Measurements from ENCODE around the gene STAG2.

Gene STAG2

DNA sequence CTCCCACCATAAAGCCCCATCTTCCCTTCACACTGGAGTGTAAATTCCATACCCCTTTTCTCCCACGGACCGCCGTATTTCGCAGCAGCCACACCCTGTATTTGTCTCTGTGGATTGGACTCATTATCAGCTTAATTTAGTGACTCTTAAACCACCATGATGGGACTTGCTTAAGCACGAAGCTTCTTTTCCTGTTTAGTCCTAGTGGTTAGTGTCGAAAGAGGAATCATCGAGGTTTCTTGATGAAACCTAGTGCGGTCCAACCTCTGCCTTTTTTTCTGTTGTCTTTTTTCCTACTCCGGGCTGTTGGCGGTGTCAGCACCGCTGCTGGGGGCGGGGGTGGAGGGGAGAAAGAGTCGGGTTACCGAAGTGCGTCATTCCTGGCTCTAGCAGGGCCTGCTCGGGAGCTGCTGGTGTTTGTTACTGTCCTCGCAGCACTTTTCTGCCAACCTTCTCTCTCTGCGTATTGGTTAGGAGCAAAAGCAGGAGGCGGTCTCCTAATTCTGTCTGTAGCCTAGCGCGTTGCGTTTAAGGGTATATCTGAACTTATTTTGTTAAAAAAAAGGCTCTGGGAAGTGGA, 1.4 kb downstream of the STAG2 start (continued):
- TF ChIP-seq, protein P1, sequence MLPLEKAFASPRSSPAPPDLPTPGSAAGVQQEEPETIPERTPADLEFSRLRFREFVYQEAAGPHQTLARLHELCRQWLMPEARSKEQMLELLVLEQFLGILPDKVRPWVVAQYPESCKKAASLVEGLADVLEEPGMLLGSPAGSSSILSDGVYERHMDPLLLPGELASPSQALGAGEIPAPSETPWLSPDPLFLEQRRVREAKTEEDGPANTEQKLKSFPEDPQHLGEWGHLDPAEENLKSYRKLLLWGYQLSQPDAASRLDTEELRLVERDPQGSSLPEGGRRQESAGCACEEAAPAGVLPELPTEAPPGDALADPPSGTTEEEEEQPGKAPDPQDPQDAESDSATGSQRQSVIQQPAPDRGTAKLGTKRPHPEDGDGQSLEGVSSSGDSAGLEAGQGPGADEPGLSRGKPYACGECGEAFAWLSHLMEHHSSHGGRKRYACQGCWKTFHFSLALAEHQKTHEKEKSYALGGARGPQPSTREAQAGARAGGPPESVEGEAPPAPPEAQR (tag by site-specific recombination; IDR thresholded peaks at IDR 0.05) = no peak
- TF ChIP-seq ZIC2 (tag by site-specific recombination; IDR thresholded peaks at IDR 0.05) (no peak), ZXDB (tag by site-specific recombination; IDR thresholded peaks at IDR 0.05) (peak; percentile 52), KLF10 (tag by site-specific recombination; IDR thresholded peaks at IDR 0.05) (peak; percentile 61), TSHZ1 (tag by site-specific recombination; IDR thresholded peaks at IDR 0.05; ENCODE audit: borderline replicate concordance) (no peak), EGR2 (tag by site-specific recombination; IDR thresholded peaks at IDR 0.05; ENCODE audit: low read depth) (peak; percentile 69), SP2 (tag by site-specific recombination; IDR thresholded peaks at IDR 0.05) (peak; percentile 71), ZNF624 (tag by site-specific recombination; IDR thresholded peaks at IDR 0.05) (no peak), ZNF132 (tag by site-specific recombination; IDR thresholded peaks at IDR 0.05; ENCODE audit: borderline replicate concordance) (no peak), ZNF600 (tag by site-specific recombination; IDR thresholded peaks at IDR 0.05) (peak; percentile 99)

DNA sequence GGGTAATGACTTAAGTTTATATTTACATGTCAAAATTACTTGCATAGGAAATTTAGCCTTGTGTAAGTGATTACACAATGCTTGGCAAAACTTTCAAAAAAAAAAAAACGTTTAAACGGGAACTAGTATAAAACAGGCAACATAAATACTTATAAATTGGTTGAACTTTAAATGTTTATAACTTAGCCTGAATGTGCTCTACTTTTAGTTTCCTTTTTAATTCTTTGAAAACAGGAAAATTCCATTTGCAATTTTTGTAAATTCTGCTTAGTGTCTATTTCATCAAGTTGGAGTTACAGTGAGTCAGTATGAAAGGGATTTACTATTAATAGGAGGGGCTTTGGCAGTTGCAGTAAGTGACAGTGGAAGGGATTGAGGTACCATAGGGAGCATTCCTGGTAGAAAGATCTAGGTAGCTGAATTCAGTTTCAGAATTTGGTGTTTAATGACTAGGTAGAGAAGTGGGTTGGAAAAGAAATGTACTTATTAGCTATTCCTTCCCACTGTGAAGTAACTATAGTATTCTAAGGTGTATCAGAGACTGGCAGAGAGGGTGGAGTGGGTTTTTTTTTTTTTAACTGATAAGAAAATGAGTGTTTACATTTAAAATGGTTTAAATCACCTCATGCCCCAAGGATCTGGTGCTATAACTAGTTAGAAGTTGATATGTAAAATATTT, 2.8 kb downstream of the STAG2 start:
- Histone ChIP-seq H3K9me3 (ENCODE audit: control insufficient read depth, insufficient read depth, low read depth, low read length) (no peaks in the 10 kb centered on the region), H3K4me3 (ENCODE audit: low read depth, low read length) (peak overlapping the region; percentile 35; the same call in 1 of the 2 replicates), H3K27ac (ENCODE audit: extremely low read depth, low read depth, low read length) (no peak overlapping the region; the same call in 1 of the 2 replicates), H3K36me3 (ENCODE audit: control insufficient read depth in 2 of 2, insufficient read depth in 1 of 2, low read length in 2 of 2) (no peaks in the 10 kb centered on the region; a peak in 1 of 3 replicates), H3K4me1 (ENCODE audit: control insufficient read depth, insufficient read depth, low read length) (no peaks in the 10 kb centered on the region; the same call in 1 of the 2 replicates)
- POLR2A ChIA-PET = no interaction called here
- CTCF ChIA-PET = interaction anchor here (1.2 kb wide), 1 partner anchor 12 kb away, joined by 4 read pairs; no protein-coding TSS in a partner anchor
- TF ChIP-seq SP7 (tag by site-specific recombination; IDR thresholded peaks at IDR 0.05) = peak; percentile 73
- peak; percentile 42; the same call in 1 of the 2 replicates for TF ChIP-seq EGR2 (tag by site-specific recombination; IDR thresholded peaks at IDR 0.05; ENCODE audit: low read depth)
- TF ChIP-seq SALL2 (tag by site-specific recombination; IDR thresholded peaks at IDR 0.05; ENCODE audit: borderline replicate concordance) = no peak
- 0 out of 2 replicates have a peak, but pooled peaks have one; percentile 55 for TF ChIP-seq PRDM6 (tag by site-specific recombination; IDR thresholded peaks at IDR 0.05)

- ChIA-PET CTCF (interaction anchor here (1.7 kb wide), 1 partner anchor 11 kb away, joined by 9 read pairs; no protein-coding TSS in a partner anchor), POLR2A (no interaction called here)
- Histone ChIP-seq H3K9me3 (ENCODE audit: control insufficient read depth, insufficient read depth, low read depth, low read length) (no peaks in the 10 kb centered on the region), H3K27ac (ENCODE audit: extremely low read depth, low read depth, low read length) (no peak overlapping the region), H3K4me3 (ENCODE audit: low read depth, low read length) (no peak overlapping the region), H3K4me1 (ENCODE audit: control insufficient read depth, insufficient read depth, low read length) (no peaks in the 10 kb centered on the region; the same call in 1 of the 2 replicates), H3K36me3 (ENCODE audit: control insufficient read depth in 2 of 2, insufficient read depth in 1 of 2, low read length in 2 of 2) (no peaks in the 10 kb centered on the region; a peak in 1 of 3 replicates)
- TF ChIP-seq ZNF121 (tag by site-specific recombination; IDR thresholded peaks at IDR 0.05) = peak; percentile 93
- TF ChIP-seq ZNF157 (tag by site-specific recombination; IDR thresholded peaks at IDR 0.05) = no peak
Measured at GRCh38 chrX:123965712-123966111, 4.2 kb downstream of the STAG2 start.

Measured in HEK293 (cell line).